HG03354 (cell line): ENCODE results near the gene MINAR1.

Experiments used
- ATAC-seq: cut with Tn5 transposase; IDR thresholded peaks from one replicate; pipeline ENCODE4 v1.9.1; 2021; ENCODE audit warnings: mild to moderate bottlenecking; ENCODE audit not compliant: unreplicated experiment, poor library complexity, severe bottlenecking

The MINAR1 gene

GRCh38 chr15:79455943-79456342 is 23.8 kb downstream of the MINAR1 start:
- no peak for ATAC-seq

DNA sequence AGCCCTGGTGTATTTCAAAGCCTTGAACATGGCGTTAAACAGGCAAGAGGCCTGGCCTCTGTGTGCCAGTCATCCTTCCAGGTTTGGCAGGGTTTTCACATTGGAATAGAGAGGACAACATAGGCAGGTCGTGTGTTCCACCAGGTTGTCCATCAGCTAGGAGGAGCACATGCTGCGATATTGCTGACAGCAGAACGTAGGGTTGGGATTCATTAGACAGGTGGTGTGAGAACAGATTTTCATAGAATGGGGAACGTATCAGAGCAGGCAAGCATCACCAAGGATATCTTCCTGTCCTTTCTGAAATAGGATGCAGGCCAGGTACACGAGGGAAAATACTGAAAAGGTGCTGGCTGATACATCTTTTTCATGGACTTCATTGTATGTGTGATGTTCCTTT is 26.4 kb downstream of the MINAR1 start:
- no peak for ATAC-seq

DNA sequence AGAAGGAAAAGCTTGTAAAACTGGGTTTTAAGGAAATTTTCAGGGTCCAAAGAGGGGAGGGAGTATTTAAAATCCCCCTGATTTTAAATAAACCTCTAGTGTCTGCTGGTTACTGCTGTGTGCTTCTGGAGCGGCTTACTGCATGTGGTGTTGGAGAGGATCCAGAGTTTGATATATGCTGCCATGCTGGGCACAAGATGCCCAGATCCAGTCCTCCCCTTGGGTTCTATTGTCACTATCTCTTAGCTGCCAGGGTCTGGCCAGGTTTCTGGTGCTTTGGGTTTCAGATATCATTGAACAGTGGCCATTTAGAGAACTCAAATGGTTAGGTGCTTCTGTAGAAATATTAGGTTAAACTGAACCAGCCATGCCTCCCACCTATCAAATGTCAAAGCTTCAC is 27.5 kb downstream of the MINAR1 start:
- no peak for ATAC-seq

DNA sequence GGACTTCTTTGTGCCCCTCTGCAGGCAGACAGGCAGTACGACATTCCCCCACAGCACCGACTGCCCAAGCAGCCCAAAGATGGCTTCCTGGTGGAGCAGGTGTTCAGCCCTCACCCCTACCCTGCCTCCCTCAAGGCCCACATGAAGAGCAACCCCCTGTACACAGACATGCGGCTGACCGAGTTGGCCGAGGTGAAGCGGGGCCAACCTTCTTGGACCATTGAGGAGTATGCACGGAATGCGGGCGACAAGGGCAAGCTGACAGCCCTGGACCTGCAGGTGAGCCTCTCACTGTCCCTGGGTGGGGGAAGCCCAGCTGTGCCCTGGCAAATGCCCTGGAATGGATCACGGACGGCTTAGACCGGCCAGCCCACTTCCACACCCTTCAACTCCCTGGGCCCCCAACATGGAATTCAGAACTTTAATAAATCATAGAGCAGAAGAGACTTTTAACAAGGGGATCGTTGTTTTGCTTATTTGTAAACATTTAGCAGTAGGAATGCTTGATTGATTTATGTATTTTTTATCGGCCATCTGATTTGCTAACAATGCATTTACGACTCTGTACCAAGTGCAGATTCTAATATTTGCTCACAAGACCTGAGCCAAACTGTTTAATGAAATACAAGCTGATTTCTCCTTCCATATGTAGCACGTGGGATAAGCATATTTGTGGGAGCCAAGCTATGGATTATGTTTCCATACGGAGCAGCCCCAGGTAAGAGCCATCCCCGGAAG is 31.1 kb downstream of the MINAR1 start:
- ATAC-seq = no peak

- no peak for ATAC-seq
These were observed 31.7 kb downstream of the MINAR1 start for GRCh38 chr15:79463781-79464270.

DNA sequence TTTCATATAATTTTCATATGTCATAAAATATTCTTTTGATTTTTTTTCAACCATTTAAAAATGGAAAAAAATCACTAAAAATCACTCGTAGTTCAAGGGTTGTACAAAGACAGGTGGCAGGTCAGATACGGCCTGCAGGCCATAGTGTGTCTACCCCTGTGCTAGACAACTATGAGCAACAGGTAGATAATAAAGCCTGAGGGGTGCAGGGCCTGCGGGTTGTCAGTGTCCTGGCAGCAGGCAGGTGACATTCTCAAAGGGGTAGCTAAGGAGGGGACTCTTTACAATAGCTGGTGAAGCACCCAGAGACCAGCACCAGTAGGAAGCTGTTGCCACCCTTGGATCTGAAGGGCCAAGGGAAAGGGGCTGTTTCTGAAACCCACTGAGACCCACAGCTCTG is 34.4 kb downstream of the MINAR1 start:
- no peak for ATAC-seq

GRCh38 chr15:79467865-79468586 is 35.9 kb downstream of the MINAR1 start:
- ATAC-seq = no peak

DNA sequence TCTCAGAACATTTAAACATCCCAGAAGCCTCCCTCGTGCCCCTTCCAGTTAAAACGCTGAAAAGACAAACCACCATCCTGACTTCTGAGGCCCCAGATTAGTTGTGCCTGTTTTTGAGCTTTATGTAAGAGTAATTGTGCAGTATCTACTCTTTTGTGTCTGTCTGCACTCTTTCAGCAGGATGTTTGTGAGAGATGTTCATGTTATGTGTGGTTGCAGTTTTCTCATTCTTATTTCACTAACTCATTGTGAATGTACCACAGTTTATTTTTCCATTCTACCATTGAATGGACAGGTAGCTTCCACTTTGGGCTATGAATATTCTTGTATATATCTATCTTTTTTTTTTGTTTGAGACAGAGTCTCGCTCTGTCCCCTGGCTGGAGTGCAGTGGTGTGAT is 40.3 kb downstream of the MINAR1 start:
- no peak for ATAC-seq

DNA sequence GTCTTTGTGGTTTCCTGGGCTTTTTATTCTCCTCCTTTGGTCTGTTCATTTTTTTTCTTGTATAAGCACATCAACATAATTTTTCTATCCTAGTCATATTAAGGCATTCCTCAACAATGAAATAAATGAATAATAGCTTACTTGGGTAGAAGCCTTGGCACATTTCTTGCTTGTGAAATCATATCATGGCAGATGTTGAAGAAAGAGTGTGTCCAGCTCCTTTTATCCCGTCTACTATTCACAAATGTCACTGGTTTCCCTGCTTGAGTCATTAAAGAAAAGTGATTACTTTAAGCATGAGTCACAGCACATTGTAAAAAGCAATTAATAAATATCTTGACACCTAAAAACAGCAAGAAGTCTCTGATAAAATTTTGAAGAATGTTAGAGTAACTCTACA is 42.1 kb downstream of the MINAR1 start:
- ATAC-seq = no peak

GRCh38 chr15:79475306-79475705 is 43.2 kb downstream of the MINAR1 start:
- no peak for ATAC-seq

DNA sequence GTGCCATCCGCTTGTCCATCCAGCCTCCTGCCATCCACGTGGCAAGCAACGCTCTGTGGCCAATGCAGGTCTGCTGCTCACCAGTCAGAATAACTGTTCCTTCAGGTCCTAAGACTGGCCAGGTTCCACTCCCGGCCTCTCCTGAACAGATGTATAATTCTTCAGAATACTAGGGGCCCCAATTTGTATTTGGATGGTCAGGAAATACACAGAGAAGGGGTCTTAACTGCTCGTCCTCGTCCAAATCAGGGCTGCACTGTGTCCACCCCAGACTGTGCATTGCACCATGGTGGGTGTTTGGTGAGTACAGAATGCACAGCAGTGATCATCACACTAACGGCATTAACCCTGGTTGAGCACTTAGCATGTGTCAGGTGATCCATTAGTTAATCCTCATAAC is 46.0 kb downstream of the MINAR1 start:
- ATAC-seq = no peak

GRCh38 chr15:79479616-79480015 is 47.5 kb downstream of the MINAR1 start:
- no peak for ATAC-seq

GRCh38 chr15:79481793-79482192 is 49.7 kb downstream of the MINAR1 start:
- ATAC-seq = no peak
